HL-60/S4 treated with retinoic acid at 250 ng/mL for 4 days and 3 days (cell line): Measurements from ENCODE around the gene EXOC3.
"Not testable (repeated sequence)": the region's sequence is repeated elsewhere in the genome, so short reads cannot be mapped to it uniquely, and the experiment has no call there.

Experiments
- in situ Hi-C: fragments of 300-500 bp; cut with MboI; formaldehyde crosslinking; loops from 2 replicates; pipeline ENCODE4 v1.7.0; 2022; ENCODE audit warnings: low sequenced_read_pairs

Gene EXOC3

DNA sequence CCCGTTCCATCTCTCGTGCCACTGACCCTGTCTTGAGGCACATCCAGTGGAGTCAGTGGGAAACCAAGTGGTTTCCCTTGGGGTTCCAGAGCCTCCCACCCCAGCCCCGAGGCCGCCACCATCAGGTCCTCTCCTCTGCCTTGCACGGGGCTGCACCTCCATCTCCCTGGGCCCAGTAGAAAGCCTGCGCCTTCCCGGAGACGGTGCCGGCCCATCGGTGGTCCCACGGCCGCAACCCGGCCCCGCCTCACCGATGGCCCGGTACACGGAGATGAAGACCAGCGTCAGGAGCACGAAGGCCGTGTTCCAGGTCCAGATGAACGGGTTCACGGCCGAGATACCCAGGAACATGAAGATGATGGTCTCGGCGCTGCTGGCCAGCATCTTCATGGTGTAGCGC, 40.0 kb downstream of the EXOC3 start:
- in situ Hi-C loops, result no loop called here

DNA sequence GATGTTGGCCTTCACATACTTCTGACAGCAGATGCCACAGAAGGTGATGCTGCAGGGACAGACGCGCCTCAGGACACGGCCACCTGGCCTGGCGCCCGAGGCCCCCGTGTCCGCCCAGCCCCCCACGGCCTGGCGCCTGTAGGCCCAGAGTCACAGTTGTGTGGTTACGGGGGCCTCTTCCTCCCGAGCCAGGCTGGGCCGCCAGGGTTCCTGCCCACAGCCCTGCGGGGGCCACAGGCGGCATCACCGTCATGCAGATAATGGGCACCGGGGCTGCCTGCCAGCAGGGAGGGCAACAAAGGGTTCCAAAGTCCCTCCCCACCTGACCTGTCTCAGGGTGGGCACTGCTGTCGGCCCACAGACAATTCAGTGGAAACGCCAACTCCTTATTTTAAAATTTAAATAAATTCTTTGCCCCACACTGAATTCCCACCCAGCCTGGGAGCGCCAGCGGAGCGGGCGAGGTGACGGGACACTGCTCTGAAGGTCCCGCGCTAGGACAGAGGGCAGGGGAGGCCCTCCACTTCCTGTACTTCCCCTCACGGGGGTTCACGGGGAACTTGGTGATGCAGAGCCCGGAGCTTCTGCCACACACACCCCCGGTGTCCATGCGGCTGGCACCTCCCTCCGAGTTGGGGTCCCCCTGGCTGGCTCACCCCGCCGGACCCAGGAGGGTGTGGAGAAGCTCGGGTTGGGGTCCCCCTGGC, 40.6 kb downstream of the EXOC3 start:
- in situ Hi-C loops, result no loop called here

DNA sequence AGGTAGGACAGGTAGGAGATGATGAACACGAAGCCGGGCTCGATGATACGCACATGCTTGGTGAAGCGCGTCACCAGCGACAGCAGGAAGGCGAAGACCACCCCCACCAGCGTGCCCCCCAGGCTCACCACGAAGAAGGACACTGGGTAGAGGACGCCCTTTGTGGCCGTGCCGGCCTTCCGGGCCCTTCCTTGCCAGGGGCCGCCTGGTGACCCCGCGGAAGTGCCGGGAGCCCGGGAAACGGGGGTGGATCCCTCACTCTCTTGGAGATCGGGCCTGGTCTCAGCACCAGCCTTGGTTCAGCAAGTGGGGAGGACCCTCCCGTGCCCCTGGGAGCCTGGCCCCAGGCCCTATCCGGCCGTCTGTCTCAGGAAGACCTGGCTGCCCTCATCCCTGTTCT, 41.6 kb downstream of the EXOC3 start:
- in situ Hi-C loops, result no loop called here

DNA sequence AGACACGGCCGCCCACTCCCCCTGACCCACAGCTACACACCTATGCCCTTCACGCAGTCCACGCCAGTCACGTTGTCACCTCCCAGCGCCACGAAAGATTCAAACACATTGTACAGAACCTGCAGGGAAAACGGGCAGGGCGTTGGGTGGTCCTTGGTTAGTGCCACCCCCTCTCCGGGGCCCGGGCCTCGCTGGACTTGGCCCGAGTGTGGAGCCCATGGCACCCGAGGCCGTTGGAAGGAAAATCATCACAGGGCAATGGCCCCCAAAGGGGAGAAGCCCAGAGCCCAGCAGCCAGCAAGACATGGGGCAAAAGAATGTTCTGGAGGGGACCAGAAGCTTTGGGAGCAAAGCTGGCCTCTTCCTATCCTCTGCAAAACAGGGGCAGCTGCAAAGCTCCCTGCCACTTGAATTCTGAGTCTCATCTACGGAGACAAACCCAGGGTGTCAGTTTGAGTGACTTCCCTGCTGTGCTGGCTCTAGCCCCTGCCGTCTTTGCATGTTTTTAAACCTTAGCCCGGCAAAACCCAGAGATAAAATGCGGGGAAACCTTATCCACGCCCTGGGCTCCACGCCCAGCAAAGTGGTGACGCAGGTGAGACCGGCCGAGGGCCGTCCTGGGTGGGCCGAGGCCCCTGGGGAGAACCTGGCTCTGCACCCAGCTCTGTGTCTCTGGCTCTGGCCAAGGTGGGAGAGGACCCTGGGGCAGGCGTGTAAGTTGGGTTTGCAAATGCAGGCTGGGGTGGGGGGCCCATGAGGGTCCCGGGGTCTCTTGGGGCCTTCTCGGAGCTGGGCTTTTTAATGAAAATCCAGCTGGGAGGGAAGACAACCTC, 42.4 kb downstream of the EXOC3 start:
- in situ Hi-C loops, result no loop called here

DNA sequence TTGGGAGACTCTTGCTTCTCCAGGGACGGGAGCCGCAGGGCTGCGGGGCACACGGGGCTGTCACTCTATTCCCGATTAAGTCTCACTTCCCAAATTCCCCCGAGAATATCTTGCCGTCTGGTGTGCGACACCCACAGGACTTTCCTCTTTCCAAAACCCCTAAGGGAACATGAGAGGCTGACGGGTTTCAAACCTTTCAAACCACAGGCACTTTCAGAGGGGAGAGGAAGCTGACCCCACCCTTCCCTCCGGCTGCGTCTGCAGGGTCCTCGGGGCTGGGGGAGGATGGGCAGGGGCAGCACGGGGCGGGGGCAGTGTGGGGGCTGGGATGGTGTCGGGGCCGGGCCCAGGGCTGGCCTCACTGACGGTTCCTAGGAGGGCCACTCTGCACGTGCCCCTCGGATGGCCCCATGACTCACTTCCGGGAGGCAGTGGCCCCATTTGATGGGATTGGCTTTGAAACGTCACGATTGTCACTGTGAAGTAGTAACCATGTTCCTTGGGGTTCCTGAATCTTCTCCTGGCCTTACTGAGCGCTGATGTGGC, 43.0 kb downstream of the EXOC3 start:
- in situ Hi-C loops, result no loop called here

DNA sequence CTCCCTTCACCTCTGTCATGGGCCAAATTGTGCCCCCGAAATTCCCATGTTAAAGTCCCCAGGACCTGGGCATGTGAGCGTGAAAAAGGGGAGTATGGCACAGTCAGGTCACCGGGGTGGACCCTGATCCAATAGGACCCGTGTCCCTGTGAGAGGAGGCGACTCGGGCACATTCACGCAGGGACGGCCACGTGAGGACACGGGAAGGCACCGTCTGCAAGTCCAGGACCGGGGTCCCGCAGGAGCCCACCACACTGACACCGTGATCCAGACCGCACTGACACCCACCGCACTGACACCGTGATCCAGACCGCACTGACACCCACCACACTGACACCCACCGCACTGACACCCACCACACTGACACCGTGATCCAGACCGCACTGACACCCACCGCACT, 43.6 kb downstream of the EXOC3 start:
- in situ Hi-C loops, result not testable (repeated sequence)

DNA sequence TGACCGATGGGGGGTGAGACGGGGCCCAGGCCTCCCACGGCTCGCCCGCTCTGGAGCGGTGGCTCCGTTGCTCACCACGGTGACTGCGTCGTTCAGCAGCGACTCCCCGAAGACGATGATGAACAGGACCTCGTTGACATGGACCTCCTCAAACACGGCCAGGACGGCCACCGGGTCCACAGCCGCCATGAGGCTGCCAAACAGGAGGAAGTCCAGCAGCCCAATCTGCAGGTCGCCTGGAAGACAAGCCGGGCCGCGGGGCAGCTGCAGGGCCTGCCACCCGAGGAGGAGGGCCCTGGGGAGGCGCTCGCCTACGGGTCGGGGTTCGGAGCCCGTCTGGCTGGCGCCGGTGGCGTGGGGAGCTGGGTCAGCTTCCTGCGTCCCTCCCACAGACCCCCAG, 45.3 kb downstream of the EXOC3 start:
- in situ Hi-C loops, result no loop called here

DNA sequence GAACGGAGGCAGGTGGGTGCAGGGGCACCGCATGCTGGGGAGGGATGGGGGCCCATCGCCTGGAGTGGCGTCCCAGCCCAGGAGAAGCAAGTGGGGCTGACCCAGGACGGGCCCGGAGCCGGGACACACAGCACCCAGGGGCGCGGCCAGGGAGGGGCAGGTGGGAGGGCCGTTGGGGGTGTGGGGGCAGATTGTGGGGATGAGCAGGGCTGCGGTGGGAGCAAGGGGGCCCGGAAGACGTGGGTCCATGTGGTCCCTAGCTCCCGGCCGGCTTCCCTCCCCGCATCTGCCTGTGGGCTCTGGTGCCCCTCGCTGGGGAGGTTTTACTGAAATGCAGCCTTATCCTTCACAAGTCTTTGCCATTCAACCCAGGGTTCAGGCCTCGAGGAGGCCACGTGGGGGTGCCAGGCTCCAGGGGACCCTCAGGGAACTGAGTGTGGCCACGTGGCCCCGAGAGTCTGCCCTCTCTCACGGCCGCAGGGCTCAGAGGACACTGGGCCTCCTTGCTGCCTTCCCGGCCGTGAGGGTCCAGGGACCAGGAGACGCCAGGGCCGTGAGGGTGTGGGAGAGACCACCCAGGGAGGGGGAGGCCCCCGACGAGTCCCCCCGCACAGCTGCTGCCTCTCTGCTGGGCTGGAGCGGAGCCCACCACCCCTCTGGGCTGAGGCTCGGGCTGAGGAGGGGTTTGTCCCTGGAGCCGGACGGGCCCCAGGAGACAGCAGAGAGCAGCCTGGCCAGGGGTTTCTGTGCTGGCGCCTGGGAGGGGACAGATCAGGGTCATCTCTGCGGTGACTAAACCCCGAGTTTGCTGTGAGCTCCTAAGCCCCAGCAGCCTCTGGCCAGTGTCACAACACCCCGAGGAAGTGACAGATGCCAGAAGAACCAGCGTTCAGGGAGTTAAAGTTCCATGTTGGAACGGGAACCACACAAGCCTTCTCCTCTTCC, 46.0 kb downstream of the EXOC3 start:
- in situ Hi-C loops, result no loop called here

DNA sequence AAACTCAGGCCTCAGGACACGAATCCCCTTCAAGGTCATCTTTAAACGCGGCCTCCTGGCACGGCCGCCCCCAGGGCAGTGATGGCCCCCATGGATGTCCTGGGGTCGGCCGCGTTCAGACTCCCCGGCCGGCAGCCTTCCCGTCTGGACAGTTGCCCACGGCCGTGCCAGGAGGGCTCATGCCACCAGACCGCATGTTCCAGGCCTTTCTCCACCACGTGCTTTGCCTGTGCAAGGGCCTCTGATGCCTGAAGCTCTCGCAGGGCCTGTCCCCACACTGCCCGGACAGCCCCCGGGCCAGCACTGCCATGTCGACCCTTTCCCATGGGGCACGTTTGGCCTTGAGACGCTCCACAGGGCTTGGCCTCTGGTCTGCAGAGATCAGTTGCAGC, 46.7 kb downstream of the EXOC3 start:
- in situ Hi-C loops, result no loop called here

DNA sequence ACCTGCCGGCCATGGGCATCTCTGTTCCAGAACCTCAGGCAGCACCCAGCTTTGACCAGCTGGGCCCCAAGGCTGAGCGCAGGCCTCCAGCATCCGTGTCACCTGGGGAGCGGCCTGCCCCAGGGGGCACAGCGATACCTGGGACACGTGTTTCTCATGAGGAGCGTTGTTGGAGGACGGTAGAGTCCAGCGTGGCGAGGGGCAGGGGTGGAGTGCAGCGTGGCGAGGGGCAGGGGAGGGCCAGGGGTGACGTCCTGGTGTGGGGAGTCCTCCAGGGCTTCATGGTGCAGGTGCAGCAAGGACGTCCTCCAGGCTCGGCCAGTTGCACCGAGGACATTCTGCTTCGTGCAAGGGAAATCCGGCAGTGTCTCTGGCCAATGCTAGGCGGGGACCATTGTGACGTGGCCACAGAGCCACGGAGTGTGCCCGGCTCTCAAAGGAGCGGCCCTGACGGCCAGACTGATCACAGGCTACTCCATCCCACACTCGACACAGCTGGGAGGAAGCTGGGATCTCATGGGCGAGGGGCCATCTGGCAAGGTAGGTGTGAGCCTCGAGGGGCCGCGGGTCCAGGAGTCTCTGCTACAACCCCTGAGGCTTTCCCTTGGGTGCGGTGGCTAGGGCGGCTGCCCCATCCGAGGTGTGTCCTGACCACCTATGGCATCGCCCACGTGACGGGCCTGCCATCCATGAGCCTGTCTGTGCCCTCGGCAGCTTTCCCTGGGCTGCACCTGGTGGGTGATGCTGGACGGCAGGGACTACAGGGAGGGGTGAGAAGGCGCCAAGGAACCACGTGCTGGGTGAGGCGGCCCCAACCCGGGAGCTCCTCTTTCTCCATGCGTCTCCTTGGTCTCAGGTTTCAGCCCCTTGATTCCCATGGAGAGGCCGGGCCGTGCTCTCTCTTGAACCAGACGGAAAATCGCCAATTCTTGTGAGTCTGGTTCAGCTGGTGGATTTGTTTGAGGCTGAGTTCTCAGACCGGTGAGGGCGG, 47.4 kb downstream of the EXOC3 start:
- in situ Hi-C loops, result no loop called here

DNA sequence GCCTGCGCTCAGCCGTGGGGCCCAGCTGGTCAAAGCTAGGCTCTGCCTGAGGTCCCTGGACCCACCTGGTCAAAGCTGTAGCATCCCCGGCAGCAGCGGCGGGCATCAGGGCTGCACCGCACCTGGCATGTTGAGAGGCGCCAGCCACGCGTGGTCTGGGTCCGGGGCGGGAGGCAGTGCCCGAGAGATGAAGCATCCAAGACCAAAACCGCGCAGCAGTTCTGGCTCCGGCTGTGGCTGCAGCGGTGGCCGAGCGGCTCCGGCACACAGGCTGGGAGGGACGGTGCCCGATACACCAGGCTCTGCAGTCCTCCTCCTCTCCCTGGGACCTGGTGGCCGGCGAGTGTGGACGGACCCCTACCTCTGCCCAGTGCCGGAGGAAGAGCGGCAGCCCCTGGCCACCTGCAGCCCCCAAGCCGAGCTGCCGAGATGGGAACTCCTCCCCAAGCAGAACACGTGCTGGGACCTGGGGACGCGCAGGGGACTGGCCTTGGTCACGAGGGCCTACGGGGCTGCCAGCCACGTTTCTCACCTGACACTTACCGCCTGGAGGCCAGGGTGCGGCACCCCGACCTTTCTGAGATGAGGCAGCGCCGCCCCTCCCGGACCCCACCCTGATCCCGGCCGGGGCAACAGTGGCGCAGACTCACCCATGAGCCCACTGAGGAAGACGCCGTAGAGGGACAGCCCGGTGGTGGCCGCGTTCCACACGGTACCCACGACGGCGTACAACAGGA, 48.3 kb downstream of the EXOC3 start:
- in situ Hi-C loops, result no loop called here

DNA sequence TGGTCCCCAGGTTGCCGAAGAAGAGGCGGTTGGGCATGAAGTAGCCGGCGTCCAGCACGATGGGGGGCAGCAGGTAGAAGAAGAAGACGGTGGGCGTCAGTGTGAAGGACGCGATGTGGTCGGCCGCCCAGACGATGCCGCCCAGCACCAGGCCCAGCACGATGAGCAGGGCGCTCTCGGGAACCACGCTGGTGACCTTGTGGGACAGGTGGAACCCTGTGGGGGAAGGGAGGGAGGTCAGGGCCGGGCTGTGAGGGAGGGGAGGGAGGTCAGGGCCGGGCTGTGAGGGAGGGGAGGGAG, 48.8 kb downstream of the EXOC3 start:
- in situ Hi-C loops, result no loop called here

DNA sequence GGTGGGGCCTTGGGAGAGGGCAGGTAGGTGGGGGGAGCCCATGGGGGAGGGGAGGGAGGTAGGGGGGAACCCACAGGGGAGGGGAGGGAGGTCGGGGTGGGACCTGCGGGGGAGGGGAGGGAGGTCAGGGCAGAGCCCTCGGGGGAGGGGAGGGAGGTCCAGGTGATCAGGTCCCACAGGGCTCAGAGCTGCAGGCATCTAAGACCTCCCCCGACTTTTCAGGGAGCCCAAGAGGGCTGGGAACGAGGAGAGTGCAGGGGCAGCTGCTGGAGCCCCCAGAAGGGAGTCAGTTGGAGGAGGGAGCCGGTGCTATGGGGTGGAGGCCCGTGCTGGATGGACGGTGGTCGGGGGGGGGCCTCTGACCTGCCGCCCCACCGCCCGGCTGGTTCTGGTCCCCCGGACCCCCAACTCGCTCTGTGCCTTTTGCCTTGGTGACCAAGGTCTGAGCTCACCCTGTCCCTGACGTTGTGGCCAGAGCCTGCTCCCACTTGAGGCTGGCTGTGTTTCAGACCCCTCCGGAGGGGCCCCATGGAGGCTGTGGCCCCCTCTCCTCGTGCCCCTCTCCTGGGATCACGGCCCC, 49.4 kb downstream of the EXOC3 start:
- in situ Hi-C loops, result no loop called here

DNA sequence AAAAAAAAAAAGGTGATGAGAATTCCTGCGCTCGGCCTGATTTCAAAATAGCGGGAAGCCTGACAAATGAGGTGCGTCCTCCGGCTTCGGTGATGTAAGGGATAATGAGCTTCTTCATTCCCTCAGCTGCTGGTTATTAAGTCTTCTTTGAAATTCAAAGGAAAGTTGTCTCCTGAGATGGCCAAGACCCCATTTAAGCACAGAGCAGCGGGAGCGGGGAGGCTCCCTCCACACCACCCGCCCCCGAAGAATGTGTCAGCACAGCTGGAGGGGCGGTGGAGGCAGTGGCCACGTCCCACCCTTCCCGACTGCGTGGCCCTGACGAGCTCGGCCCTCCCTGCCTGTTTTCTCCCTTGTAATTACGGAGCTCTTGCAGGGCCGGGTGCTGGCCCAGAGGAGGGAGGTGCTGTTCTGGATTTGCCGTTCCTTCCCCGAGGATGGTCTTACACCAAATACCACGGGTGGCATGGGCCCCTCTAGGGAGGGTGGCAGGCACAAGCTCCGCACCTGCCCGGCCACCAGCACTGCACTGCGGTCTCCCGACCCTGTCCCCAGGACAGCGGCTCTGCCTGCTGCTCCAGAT, 50.2 kb downstream of the EXOC3 start:
- in situ Hi-C loops, result no loop called here

DNA sequence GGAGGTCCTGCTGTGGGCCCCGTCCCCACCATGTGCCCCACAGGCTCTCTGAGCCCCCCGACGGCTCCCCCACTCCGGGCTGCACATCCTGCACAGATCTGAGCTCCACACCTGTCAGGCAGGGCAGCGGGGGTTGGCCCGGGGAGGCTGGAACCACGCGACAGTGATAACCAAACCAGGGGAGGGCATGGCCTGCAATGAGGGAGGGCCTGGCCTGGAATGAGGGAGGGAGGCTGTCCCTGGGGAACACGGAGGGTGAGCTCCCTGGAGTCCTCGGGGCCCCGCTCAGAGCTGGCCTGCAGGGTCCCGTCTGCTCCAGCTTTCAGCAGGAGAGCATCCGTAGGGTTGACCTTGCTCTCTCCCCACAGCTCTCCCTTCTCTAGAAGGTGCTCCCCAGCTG, 50.8 kb downstream of the EXOC3 start:
- in situ Hi-C loops, result no loop called here

DNA sequence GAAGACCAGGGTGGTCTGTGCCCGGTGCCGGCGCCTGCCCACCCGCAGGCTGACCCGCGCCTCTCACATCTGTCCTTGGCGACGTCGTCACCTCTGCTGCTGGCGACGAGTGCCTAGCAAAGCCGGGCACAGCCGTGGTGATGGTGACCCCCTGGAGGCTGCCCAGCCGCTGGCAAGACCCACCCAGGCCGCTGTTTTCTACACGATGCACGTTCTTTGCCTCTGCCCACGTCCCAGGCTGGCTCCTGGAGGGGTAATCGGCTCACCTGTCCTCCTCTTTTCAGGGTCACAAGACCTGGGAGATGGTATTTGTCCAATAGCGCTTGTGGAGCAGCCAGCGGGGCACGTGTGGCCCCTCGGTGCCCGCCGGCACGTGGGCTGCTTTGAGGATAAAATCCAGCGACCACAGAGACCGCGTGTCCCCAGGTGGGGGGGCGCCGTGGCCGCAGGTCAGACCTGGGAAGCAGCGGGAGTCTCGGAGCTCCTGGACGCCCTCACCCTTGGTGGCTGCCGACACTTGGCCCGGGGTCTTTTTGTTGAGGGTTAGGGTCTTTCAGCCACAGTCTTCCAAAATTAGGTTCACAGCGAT, 51.8 kb downstream of the EXOC3 start:
- in situ Hi-C loops, result no loop called here

DNA sequence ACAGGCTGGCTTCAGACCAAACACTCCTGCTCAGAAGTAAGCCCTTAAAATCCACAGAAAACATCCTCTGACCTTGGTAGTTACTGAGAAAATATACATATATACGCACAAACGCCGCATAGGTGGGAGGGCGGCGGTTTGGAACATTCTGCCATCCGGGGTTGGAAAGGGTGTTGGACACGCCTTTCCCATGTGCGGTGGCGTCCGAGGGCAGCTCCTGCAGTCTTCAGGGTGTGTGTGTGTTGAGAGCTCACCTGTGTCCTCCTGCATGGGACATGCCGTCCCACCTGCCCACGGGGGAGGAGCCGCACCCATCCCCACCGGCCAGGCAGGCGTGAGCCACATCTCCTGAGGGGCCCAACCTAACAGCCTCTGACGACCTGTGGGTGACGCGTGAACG, 53.1 kb downstream of the EXOC3 start:
- in situ Hi-C loops, result no loop called here

DNA sequence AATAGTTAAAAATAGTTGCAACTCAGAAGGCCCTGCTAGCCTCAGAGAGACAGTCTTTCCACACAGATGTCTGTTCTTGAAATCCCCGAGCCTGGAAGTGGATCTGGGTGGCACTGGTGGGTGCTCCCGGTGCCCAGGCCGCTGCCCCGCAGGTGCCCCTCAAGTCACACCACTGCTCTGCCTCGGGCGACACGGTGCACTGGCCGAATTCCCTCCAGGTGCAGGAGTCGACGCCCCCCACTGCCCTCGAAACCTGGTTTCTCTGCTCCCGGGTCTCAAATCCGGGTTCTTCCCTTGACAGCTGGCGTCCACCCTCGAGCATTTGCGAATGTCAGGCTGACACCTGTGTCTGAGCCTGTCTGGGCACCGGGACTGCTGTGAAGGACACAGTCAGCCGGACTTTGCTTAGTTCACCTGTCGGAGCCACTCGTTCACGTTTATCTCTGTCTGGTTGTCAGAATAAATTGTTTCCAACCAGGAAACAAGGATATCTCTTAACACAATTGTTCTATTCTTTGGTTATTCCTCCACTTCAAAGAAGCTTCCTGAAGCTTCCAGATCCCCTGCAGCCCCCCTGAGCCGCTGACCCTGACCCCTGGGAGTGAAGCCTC, 54.2 kb downstream of the EXOC3 start:
- in situ Hi-C loops, result no loop called here
